ENCODE results near the gene BARHL1.

BARHL1 gene

DNA sequence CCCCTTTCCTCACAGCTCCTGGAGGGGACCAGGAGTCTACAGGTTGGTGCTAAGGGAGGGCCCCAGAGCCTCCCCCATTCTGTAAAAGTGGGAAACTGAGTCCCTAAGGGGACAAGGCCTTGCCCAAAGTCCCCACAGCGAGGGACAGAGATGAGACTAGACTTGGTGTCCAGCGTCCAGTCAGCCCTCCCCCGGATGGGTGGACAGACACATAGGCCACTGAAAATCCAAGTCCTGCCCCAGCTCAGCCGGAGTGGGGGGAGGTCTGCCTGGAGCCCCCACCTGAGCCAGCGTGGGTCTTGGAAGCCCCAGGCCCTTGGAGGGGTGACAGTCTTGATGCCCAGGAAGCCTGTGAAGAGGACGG, 5.2 kb downstream of the BARHL1 start:
- no peak for DNase-seq (ENCODE audit: low spot score)

GRCh38 chr9:132588098-132588497, 5.7 kb downstream of the BARHL1 start:
- no peak for DNase-seq (ENCODE audit: low spot score)

DNA sequence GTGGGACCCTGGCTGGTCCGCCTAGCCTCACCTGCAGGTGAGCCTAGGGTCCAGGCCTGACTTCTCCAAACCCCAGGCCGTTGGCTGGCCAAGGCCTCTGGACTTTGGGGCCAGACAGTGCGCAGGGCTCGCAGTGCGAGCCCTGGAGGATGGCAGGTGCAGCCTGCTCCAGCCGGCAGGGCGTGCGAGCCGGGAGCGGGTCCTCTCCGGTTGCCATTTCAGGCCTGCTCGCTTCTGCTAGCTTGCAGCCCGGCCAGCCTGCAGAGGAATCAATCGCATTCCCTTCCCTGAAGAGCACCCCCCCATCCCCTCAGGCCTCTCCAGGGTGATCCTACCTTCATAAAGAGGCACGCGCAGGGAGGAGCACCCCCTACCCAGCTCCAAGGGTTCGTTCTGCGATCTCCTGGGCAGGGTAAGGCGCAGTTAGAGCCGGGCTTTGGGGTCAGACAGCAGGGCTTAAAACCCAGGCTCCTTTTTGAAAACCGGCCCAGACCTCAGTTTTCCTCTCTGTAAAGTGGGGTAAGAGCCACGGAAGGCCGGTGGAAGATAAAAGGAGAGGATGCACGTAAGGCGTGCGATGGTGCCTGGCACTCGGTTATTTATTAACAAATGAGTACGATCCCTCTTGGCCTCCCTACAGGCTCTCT, 6.2 kb downstream of the BARHL1 start:
- no peak for DNase-seq (ENCODE audit: low spot score)

- DNase-seq (ENCODE audit: low spot score): no peak
Observed at GRCh38 chr9:132589148-132590036, 7.0 kb downstream of the BARHL1 start.

DNA sequence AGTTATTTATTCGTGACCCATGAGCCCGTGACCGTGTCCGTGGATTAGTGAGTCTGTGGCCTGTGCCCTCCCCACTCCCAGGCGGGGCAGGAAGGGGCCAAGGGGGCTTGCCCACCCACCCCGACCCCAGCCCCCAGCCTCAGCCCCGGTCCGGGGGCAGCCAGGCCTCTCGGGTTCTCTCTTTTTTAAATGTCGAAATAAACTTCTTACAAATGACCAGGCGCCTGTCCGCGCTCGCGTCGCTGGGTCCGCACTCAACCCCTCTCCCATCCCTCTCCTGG, 7.6 kb downstream of the BARHL1 start:
- DNase-seq (ENCODE audit: low spot score): no peak

GRCh38 chr9:132590318-132591182, 8.1 kb downstream of the BARHL1 start:
- DNase-seq (ENCODE audit: low spot score): no peak

- DNase-seq (ENCODE audit: low spot score): no peak
Observed at GRCh38 chr9:132591244-132591643, 8.8 kb downstream of the BARHL1 start.

DNA sequence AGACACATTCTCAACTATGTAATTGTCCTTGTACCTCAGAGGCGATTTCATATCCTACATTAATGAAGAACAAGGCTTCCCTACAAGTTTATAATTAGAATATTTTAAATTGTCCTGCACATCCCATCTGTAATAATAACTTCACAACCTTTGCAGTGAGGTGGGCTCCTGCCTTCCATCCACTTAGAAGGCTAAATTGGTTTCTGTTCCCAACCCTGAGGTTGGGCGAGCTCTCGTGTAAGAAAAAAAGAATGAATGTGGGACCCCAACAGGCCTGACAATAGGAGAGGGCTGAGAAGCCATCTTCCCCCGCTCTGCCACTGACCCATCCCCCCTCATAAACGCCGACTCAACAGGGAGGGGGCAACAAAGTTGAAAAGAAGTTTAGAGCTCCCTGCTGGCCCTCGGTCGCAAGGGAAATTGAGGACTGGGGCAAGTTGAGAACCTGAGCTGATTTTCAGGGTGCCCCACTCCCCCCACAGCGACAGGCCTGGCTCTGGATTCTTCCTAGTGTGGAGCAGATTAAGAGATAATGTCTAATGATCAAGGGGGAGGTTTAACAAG, 9.4 kb downstream of the BARHL1 start:
- no peak for DNase-seq (ENCODE audit: low spot score)

DNA sequence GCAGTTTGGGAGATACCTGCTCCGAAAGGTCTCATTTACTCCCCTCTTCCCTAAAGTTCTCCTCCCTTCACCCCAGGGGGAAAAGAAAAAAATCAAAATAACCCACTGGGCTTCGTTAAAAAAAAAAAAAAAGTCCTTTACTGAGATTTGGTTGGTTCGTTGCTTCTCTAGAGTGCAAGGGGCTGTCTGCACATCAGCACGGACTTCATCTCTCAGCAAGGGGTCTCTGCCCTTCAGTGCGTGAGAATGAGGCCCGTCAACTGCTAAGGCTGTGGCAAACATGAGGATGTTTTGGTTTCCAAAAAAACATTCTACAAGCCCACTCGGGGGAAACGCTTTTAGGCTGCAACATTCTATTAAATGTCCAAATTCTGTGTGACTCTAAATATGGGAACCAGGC, 10.0 kb downstream of the BARHL1 start:
- no peak for DNase-seq (ENCODE audit: low spot score)

- no peak for DNase-seq (ENCODE audit: low spot score)
Observed at GRCh38 chr9:132594412-132594811, 12.0 kb downstream of the BARHL1 start.

- DNase-seq (ENCODE audit: low spot score): no peak
Observed at GRCh38 chr9:132595319-132595718, 12.9 kb downstream of the BARHL1 start.

- DNase-seq (ENCODE audit: low spot score): no peak
Observed at GRCh38 chr9:132596200-132596599, 13.8 kb downstream of the BARHL1 start.

DNA sequence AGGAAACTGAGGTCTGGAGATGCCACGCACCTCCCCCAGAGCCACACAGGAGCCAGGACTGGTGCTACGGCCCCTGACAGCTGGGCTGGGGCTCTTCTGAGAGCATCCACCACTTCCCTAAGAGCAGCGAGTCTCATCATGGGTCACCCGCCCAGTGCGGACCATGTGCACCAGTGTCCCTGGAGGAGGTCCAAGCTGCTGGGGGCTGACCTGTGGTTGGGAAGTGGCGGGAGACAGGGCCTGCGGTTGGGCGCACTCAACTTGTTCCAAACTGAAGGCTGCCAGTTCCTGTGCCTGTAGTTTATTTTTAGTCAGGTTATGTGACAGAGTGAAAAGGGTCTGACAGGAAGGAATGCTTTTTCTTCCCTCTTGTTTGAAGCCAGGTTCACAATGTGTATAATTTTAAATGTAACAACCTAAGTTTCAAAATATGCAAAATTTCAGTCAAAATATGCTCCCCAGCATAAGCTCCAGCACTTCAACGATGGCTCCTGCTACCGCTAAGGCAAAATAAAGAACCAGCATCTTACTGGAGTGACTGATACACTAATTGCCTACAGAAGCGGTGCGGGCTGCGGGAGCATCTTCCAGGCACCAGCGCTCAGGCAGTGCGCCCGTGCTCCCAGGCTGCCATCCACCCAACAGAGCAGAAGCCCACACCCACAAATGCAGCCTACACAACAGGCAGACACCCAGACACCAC, 14.8 kb downstream of the BARHL1 start:
- DNase-seq (ENCODE audit: low spot score): no peak

- DNase-seq (ENCODE audit: low spot score): no peak
Observed at GRCh38 chr9:132600326-132600984, 18.0 kb downstream of the BARHL1 start.

DNA sequence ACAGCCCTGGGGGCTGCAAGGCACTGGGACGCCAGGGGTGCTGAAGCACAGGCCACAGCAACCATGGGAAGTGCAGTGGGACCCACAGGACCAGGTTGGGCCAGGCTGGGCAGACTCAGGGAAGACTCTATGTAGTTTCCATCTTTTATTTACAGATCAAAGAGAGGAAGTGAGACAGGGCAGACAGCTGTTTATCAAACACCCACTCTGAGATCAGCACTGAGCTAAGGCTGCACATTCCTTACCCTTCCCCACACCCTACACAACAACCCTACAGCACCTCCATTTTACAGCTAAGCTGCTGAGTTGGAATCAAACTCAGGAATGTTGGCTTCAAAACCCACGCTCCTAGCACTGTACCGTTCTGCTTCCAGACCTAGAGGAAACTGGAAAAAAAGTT, 19.8 kb downstream of the BARHL1 start:
- no peak for DNase-seq (ENCODE audit: low spot score)

GRCh38 chr9:132605387-132605786, 23.0 kb downstream of the BARHL1 start:
- DNase-seq (ENCODE audit: low spot score): no peak

DNA sequence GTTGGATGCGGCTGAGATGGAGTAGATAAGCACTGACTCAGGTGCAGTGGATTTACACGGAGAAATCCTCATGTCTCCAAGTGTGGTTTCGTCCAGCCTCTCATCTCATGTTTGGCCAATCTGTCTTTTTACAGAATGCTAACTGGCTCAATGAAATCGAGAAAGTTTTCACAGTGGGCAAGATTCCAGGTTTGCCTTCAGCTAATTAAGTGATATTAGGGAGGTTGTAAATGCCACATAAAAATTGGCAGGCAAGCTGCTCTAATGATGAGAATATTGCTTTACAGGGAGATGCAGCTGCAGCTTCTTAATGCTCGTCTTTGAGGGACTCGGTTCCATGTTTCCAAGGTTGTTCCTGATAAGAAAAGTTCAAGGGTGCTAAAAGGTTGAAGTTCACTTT, 23.7 kb downstream of the BARHL1 start:
- no peak for DNase-seq (ENCODE audit: low spot score)

GRCh38 chr9:132609184-132609583, 26.8 kb downstream of the BARHL1 start:
- DNase-seq (ENCODE audit: low spot score): no peak

DNA sequence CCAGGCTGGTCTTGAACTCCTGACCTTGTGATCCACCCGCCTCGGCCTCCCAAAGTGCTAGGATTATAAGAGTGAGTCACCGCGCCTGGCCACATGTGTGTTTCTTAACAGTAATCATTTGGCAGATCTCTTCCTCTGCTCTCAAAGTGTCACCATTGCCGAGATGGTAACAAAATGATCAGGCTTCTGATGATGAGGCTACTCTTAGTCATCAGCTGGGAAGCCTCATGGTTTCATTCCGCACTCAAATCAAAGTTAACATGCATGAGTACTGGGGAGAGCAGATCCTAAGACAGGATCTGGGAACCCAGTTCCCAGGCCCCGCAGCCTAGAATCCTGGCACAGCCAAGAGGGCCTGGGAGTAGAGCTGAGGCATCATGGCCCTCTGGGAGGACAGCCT, 27.4 kb downstream of the BARHL1 start:
- DNase-seq (ENCODE audit: low spot score): peak; percentile 22

DNA sequence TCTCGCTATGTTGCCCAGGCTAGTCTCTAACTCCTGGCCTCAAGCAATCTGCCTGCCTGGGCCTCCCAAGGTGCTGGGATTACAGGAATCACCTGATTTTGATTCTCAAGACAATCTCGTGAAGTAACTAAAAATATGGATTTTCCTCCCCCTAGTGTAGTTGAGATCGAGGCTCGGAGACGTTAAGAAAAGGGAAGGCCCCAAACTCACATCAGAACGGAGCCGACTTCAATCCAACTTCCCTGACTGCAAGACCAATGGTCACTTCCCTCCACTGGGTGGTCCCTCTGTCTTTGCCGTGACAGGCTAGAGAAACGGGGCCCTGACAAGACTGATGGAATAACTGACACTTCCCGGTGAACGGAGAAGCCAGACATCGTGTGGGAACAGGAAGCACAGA, 28.3 kb downstream of the BARHL1 start:
- DNase-seq (ENCODE audit: low spot score): no peak

DNA sequence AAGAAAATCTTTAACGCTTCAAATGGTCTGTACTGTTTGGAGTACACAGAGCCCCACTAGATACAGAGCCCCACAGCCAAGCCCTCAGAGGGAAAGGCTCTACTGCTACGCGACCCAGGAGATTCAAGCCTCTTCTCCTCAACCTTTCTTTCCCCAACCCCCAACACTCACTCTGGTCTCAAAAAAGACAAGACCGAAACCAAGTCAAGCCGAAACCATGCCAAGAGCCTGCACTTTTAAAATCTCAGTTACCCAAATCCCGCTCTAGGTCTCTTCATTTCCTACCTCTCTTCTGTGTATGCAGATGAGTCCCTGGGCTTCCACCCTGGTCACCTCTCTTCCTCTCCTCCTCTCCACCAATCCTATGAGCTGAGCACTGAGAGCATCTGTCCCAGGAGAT, 31.9 kb downstream of the BARHL1 start:
- no peak for DNase-seq (ENCODE audit: low spot score)

GRCh38 chr9:132615774-132616173, 33.4 kb downstream of the BARHL1 start:
- no peak for DNase-seq (ENCODE audit: low spot score)
